Activated CD4-positive, CD25-positive, alpha-beta regulatory T cell treated with anti-CD3 and anti-CD28 coated beads, Interleukin-2, amount 50 U/mL, for 24 hours (primary cell): ENCODE data around the gene NADK.
"Not testable (repeated sequence)": the region's sequence is repeated elsewhere in the genome, so short reads cannot be mapped to it uniquely, and the experiment has no call there.

ENCODE experiments used
- ATAC-seq, 2 donors: fragments of 150-1000 bp; cut with Tn5 transposase; one replicate each; pipeline ENCODE4 v1.10.0; 2021; ENCODE audit warnings: mild to moderate bottlenecking in 1 of 2, moderate library complexity in 1 of 2

Gene NADK

DNA sequence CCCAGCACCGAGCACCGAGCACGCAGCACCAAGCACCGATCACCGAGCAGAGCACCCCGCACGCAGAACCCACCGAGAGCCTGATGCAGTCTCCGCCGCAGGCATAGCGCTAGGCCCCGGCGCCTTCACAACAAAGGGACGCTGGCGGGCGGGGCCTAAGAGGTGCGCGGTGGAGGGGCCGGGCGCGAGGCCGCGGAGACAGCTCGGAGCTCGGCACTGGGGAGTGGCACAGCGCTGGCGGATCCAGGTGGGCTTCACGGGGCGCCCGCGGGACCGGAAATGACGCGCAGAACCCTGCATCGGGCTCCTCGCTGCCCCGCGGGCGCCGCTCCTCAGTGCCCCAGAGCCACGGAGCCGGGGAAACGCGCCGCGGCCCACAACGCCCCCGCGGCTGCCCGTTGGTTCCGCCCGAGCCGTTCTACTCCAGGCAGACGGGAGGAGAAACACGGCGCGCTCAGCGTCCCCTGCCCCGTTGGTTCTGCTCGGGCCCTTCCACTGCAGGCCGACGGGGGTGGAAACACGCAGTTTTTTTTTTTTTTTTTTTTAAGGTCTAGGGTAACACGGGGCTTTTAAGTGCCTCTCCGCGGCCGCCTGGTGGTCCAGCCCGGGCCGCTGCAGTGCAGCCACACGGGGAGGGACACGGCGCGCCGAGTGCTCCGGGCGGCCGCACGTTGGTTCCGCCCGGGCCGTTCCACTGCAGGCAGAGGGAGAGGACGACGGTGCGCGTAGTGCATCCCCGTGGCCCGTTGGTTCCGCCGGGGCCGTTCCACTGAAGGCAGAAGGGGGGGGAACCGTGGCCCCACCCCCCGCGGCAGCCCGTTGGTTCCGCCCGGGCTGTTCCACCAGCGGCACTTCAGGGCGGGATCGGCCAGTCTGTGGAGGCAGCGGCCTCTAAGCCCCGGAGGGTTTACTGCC is 32.4 kb downstream of the NADK start:
- ATAC-seq = peak; percentile 74 to 79

DNA sequence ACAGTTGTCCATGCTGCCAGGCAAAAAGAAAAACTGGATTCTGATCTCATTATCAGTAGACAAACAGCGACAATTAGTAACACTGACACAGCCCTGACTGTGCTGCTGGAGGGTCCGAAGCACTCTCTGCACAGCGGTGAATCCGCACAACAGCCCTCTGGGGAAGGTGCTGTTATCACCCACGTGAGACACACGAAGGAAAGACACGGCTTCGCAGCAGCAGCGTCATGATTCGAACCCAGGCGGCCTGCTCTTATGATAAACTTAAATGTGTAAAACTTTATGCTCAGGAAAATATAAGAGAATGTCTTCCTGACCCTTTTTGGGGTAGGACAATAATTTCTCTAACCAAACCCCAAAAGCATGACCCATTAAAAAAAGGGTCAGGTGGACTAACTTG is 35.7 kb downstream of the NADK start:
- not testable (repeated sequence) for ATAC-seq

DNA sequence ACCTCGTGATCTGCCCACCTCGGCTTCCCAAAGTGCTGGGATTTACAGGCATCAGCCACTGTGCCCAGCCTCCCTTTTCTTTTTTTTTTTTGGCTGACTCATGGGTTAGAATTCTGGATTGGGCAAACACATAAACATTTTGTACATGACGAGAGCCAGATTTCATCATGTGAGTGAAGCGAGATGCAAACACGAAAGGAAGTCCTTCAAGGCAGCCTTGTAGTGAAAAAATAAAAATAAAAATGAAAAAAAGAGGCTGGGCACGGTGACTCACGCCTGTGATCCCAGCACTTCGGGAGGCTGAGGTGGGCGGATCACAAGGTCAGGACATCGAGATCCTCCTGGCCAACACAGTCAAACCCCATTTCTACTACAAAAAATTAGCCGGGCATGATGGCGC is 37.3 kb downstream of the NADK start:
- ATAC-seq = not testable (repeated sequence)

DNA sequence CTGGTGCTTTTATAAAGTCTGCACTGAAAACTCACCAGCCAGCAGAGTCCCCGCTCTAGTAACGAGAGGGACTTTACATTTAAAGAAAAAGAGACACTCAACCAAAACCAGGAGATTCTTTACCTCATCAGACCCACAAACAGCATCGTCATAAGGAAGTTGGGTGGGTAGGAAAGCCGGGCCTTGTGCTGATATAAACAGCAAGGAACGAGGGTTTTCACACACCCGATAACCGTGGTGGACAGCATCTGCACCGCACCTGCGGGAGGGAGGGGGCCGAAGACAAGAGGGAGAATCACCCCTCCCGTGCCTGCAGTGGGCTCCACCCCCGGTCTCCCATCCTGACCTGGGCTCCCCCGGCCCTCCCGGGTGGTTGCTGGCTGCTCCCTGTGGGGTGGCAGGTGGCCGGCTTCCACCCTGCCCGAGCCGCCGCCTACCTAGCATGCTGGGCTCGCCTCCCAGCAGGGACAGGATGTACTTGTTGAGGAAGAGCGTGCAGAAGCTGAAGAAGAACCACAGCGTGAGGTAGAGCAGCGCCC is 39.4 kb downstream of the NADK start:
- not testable (repeated sequence) for ATAC-seq

- ATAC-seq = not testable (repeated sequence)
Measured at GRCh38 chr1:1737675-1738590, 40.3 kb downstream of the NADK start.

DNA sequence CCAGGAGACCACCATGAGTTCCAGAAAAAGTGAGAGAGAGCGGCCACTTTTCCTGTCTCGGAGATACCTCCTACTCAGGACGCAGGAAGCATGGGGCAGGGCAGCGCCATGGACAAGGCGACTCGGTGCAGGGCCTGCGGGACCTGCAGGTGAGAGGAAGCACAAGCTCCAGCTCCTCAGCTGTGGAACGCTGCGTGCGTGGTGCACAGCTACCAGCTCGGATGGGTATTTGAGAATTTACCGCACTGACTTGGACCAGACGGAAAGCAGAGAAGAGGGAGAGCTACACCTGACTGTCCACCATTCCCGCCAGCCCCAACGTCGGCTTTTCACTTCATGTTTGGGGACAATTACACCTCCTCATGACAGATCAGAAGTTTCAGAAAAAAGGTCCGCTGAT is 45.9 kb downstream of the NADK start:
- ATAC-seq = no peak

DNA sequence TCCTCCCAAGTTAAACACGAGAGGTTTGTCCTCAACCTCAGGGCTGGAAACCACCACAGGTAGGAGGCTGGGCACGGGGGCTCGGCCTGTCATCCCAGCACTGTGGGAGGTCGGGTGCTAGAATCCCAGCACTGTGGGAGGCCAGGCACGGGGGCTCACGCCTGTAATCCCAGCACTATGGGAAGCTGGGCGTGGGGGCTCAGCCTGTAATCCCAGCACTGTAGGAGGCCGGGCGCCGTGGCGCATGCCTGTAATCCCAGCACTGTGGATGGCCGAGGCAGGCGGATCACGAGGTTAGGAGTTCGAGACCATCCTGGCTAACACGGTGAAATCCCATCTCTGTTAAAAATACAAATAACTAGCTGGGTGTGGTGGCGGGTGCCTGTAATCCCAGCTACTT is 47.4 kb downstream of the NADK start:
- no peak for ATAC-seq

DNA sequence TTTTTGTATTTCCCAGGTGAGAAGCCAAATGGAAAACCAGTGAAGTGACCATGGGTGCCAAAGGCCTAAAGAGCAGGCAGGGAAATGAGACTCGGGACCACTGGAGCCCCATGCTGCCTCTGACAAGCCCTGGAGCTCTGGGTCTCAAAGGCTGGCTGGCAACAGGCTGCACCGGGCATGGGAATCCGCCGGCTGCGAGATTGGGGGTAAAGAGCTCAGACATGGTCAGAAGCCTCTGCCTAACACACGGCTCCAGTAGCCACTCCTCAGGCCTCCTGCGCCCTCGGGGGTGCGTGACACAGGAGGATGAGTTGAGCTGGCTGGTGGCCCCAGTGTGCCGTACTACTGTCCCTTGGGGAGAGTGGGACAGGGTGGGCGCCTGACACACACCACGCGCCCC is 48.0 kb downstream of the NADK start:
- not testable (repeated sequence) for ATAC-seq

GRCh38 chr1:1729116-1729816 is 49.0 kb downstream of the NADK start:
- ATAC-seq = not testable (repeated sequence)

GRCh38 chr1:1728308-1729005 is 49.8 kb downstream of the NADK start:
- not testable (repeated sequence) for ATAC-seq

DNA sequence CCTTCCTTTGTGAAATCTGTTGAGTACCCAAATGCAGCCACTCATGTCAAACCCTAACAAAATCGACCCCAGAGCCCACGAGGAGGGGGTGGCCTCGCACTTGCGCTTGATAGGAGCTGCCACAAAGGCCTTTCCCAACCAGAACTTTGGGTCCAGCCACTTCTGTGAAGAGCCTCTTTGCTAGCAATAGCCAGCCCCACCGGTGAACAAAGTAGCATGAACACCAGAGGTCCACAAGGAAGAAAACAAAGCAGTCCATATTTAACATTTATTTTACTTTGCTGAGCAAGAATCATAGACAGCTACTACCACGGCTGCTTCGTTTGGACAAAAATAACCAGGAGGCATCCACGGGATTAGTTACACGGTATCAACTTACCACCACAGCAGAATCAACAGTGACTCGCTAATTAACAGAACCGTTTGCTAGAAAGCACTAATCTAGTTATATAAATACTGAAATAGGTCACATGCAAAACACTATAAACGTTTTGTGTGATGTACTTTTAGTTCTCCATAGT is 51.1 kb downstream of the NADK start:
- ATAC-seq = not testable (repeated sequence)

DNA sequence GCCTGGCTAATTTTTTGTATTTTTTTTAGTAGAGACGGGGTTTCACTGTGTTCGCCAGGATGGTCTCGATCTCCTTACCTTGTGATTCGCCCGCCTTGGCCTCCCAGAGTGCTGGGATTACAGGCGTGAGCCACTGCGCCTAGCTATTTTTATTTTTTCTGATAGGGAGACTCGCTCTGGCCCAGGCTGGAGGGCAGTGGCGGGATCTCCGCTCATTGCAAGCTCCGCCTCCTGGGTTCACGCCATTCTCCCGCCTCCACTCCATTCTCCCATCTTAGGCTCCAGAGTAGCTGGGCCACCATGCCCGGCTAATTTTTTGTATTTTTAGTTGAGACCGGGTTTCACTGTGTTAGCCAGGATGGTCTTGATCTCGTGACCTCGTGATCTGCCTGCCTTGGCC is 52.2 kb downstream of the NADK start:
- ATAC-seq = not testable (repeated sequence)

DNA sequence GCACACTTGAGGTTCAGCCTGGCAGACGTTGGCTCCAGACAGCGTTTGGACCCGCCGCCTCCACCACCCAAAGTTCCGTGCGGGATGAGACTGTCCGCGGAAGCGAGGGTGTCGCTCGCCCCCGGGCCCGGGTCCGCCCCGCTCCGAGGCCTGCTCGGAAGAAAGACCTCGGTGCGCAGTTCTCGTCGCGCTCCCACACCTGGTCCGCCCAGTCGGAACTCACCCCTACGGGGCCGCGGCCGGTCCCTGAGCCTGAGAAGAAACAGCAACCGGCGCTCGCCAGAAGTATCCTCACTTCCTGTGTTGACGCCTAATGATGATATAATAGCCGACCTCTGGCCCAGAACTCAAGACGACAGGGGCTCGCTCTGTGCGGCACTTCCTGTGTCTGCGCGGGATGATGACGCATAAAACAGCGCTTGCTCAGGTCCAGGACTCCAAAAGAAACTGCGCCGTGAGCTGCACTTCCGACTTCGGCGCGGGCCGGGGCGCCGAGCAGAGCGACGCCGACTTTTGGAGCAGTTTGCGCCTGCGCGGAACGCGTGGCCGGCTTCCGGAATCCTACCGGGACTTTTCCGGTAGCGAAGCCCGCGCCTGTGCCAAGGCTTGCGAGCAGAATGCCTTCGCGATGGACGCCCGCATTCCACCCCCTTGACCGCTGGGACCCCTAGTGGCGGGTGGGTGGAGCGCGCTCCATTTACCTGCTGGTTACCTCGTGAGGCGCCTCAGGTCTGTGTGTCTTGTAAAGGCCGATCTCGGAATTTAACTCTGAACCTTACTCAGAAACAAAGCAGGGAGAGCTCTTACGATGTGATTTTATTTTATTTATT is 54.0 kb downstream of the NADK start, which contains the start of gene CDK11A:
Gene CDK11A (minus strand): TSS at position 323 of the 830 bp plus-strand sequence. CDS start 1,539 bp downstream, outside the sequence.
- ATAC-seq = peak; percentile 92 to 97

DNA sequence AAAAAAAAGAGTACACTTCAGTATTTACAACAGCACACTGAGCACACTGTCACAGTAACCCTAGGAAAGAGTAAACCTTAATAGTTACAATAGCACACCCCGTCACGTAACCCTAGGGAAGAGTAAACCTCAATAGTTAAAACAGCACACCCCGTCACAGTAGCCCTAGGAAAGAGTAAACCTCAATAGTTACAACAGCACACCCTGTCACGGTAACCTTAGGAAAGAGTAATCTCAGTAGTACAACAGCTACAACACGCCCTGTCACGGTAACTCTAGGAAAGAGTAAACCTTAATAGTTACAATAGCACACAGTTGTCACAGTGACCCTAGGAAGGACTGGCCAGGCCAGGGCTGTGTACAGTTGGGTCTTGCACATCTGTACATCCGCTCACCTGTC is 57.1 kb downstream of the NADK start:
- no peak for ATAC-seq

- ATAC-seq = not testable (repeated sequence)
Measured at GRCh38 chr1:1715109-1715883, 63.0 kb downstream of the NADK start.

GRCh38 chr1:1707897-1708296 is 70.4 kb downstream of the NADK start:
- not testable (repeated sequence) for ATAC-seq

DNA sequence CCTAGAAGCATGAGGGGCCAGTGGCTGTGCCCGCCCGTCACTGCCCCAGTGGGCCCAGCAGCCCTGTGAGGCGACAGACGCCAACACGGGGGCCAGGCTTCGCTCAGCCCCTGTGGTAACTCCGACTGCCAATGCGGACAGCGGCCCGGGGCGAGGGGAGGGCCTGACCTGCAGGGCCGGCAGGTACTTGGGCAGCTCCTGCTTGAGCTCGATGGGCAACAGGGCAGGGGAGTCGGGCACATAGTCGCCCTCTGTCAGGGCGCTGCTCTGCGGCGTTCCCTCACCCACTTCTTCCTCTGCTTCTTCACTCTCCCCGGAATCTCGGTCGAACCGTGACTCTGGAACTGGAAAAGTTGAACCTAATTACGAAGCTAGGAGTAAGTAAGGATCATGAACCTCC is 71.0 kb downstream of the NADK start:
- ATAC-seq = not testable (repeated sequence)

DNA sequence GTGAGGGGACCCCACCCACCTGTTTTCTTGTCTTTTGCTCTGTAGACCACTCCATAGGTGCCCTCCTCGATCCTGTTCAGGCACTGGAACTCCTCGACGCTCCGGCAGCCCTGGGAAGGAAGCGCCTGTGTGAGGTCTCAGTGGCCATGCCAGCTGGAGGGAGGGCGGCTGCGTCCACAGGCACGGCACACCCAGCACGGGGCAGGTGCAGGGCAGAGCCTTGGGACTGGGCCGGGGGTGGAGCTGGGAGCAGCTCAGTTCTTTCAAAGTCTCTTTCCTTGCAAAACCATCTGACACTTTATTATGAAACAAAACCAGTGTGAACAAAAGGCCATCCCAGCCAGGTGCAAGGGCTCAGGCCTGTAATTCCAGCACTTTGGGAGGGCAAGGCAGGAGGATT is 72.6 kb downstream of the NADK start:
- not testable (repeated sequence) for ATAC-seq

DNA sequence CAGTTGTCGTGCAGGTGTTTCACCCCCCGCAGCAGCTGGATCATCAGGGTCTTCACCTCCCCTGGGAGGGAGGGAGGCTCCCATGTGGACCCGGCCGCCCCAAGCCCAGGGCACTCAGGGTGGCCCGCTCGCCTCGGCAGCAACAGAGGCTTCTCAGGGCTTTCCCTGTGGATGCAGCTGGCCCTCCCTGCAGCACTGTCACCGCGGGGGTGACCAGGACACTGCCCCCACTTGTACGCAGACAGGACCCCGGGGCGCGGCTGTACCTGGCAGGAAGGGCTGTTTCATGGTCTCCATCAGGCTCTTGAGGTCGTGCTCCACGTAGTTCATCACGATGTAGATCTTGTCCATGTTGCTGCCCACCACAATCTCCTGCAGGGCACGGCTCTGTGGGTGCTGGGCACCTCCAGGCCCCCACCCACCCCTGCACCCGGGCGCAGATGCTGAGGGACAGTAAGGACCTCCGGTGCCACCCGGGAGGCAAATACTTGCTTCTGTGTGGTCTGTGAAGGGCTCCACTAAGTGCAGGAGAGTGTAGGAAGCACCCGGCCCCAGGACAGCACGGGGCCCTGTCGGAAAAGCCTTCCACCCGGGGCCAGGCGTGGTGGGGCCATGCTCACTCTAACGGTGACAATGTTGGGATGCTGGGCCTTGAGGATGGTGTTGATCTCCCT is 73.8 kb downstream of the NADK start:
- not testable (repeated sequence) for ATAC-seq
